PC-9 (cell line): ENCODE data around the gene TTC28. TPM values are rescaled to one million over a fixed set of nuclear protein-coding genes. Genes with fewer than 3 reads are reported as not detected.
A peak's percentile ranks its signal among the peaks of the same experiment; 100 is the strongest.
"Not testable (repeated sequence)": the region's sequence is repeated elsewhere in the genome, so short reads cannot be mapped to it uniquely, and the experiment has no call there.

Experiments used
- BruUV-seq: library from RNA; stranded (reverse); fragments of 400-500 nt; replicated peaks from 2 replicates; lab custom pipeline; 2021; lab: Mats Ljungman, UMichigan
- CTCF ChIA-PET: fragments of 300-600 bp; sonication (Branson Sonifier 250); formaldehyde crosslinking; loops from one replicate; lab custom pipeline; 2022; ENCODE audit warnings: antibody characterized with exemption; lab: Charles Lee
- POLR2A ChIA-PET: fragments of 300-600 bp; sonication (Branson Sonifier 250); formaldehyde crosslinking; loops from one replicate; lab custom pipeline; 2022; ENCODE audit warnings: antibody characterized with exemption; ENCODE audit not compliant: unreplicated experiment; lab: Charles Lee
- DNase-seq, 2 experiments: peaks; one replicate each; pipeline versions ENCODE4 v3.0.0 to v3.0.0-alpha.2; 2015 to 2022; ENCODE audit warnings: mixed read lengths in 1 of 2
- H2AFZ ChIP-seq: fragments of 200-600 bp; sonication (generic); 2 replicates; pipeline ENCODE4 v1.8.1; 2017; ENCODE audit warnings: antibody characterized with exemption
- H3F3A ChIP-seq: fragments of 200-600 bp; sonication (generic); 2 replicates; pipeline ENCODE4 v1.8.1; 2017; ENCODE audit warnings: antibody characterized with exemption, mild to moderate bottlenecking, low read depth; ENCODE audit not compliant: insufficient read depth
- H3K27ac ChIP-seq: fragments of 200-600 bp; sonication (generic); 2 replicates; pipeline ENCODE4 v1.6.1; 2016; ENCODE audit warnings: mixed run types
- H3K27me3 ChIP-seq: fragments of 200-600 bp; sonication (generic); 2 replicates; pipeline ENCODE4 v1.6.1; 2016; ENCODE audit warnings: low read depth, mixed run types; ENCODE audit not compliant: insufficient read depth
- H3K36me3 ChIP-seq: fragments of 200-600 bp; sonication (generic); 2 replicates; pipeline ENCODE4 v1.6.1; 2016; ENCODE audit warnings: low read depth, mixed run types
- H3K4me1 ChIP-seq: fragments of 200-600 bp; sonication (generic); replicated peaks from 2 replicates; pipeline ENCODE4 v1.6.1; 2016; ENCODE audit warnings: mixed run types; ENCODE audit not compliant: insufficient read depth
- H3K4me2 ChIP-seq: fragments of 200-600 bp; sonication (generic); 2 replicates; pipeline ENCODE4 v1.6.1; 2017; ENCODE audit warnings: mixed run types
- H3K4me3 ChIP-seq: fragments of 200-600 bp; sonication (generic); 2 replicates; pipeline ENCODE4 v1.6.1; 2016; ENCODE audit warnings: mixed run types
- H3K79me2 ChIP-seq: fragments of 200-600 bp; sonication (generic); 2 replicates; pipeline ENCODE4 v1.6.1; 2017; ENCODE audit warnings: low read depth, mixed run types
- H3K9me2 ChIP-seq: fragments of 200-600 bp; sonication (generic); 2 replicates; pipeline ENCODE4 v1.8.1; 2017; ENCODE audit warnings: mild to moderate bottlenecking; ENCODE audit not compliant: insufficient read depth
- H3K9me3 ChIP-seq: fragments of 200-600 bp; sonication (generic); 2 replicates; pipeline ENCODE4 v1.8.1; 2016; ENCODE audit warnings: low read depth; ENCODE audit not compliant: insufficient read depth
- H4K20me1 ChIP-seq: fragments of 200-600 bp; sonication (generic); 2 replicates; pipeline ENCODE4 v1.8.1; 2017; ENCODE audit not compliant: insufficient read depth
- CTCF ChIP-seq: fragments of 200-600 bp; sonication (generic); conservative IDR thresholded peaks from 2 replicates; pipeline ENCODE4 v1.6.1; 2017; ENCODE audit warnings: mixed run types, antibody characterized with exemption, mild to moderate bottlenecking, moderate library complexity
- EZH2 ChIP-seq: fragments of 200-600 bp; sonication (generic); IDR thresholded peaks from 2 replicates; pipeline ENCODE4 v1.8.0; 2017; ENCODE audit warnings: antibody characterized with exemption, low read depth
- intact Hi-C: fragments of 100-400 bp; cut with micrococcal nuclease; formaldehyde crosslinking; loops from one replicate; pipeline ENCODE4 v1.10.0; 2022; ENCODE audit not compliant: unreplicated experiment
- total RNA-seq: library from RNA; stranded (reverse); gene quantifications from 2 replicates; pipeline ENCODE4 v1.2.3, GENCODE V29; 2021

The TTC28 gene
- total RNA-seq, 1 experiment from 2014 or later: 6.7 TPM

GRCh38 chr22:28703436-28703835 lies 23.8 kb upstream of the TTC28 start:
- intact Hi-C loops: no loop called here
- H3K36me3 ChIP-seq: peaks cover 4% of the 10 kb centered on the region; the same call in 1 of the 2 replicates
- no peaks in the 10 kb centered on the region for H3K9me3 ChIP-seq
- ChIA-PET POLR2A (no interaction called here), CTCF (no interaction called here)
- H4K20me1 ChIP-seq: no peaks in the 10 kb centered on the region
- H3K4me3 ChIP-seq: no peak overlapping the region
- H3F3A ChIP-seq: no peaks in the 10 kb centered on the region
- no peak for DNase-seq
- no peaks in the 10 kb centered on the region for H3K4me1 ChIP-seq
- H3K4me2 ChIP-seq: no peak overlapping the region
- H3K27ac ChIP-seq: no peak overlapping the region
- no peaks in the 10 kb centered on the region for H3K27me3 ChIP-seq
- no peaks in the 10 kb centered on the region for H3K9me2 ChIP-seq
- no peaks in the 10 kb centered on the region for H3K79me2 ChIP-seq
- no peak for TF ChIP-seq CTCF
- no peak for TF ChIP-seq EZH2
- H2AFZ ChIP-seq: no peak overlapping the region
- BruUV-seq: no TSS peak

GRCh38 chr22:28702891-28703290 lies 23.3 kb upstream of the TTC28 start:
- no peak overlapping the region for H3K27ac ChIP-seq
- H3K9me3 ChIP-seq: no peaks in the 10 kb centered on the region
- H3K4me3 ChIP-seq: no peak overlapping the region
- no peaks in the 10 kb centered on the region for H3K79me2 ChIP-seq
- H3K9me2 ChIP-seq: no peaks in the 10 kb centered on the region
- no peak overlapping the region for H3K4me2 ChIP-seq
- no peak for DNase-seq
- no peaks in the 10 kb centered on the region for H3K27me3 ChIP-seq
- H3K36me3 ChIP-seq: peaks cover 4% of the 10 kb centered on the region; the same call in 1 of the 2 replicates
- BruUV-seq: no TSS peak
- H2AFZ ChIP-seq: no peak overlapping the region
- no peaks in the 10 kb centered on the region for H4K20me1 ChIP-seq
- TF ChIP-seq CTCF (no peak), EZH2 (no peak)
- H3K4me1 ChIP-seq: no peaks in the 10 kb centered on the region
- ChIA-PET POLR2A (no interaction called here), CTCF (no interaction called here)
- no peaks in the 10 kb centered on the region for H3F3A ChIP-seq
- intact Hi-C loops: no loop called here

- H3K9me3 ChIP-seq, H3K27me3 ChIP-seq, H3F3A ChIP-seq, H4K20me1 ChIP-seq, POLR2A ChIA-PET, H3K4me1 ChIP-seq, BruUV-seq, H3K27ac ChIP-seq, intact Hi-C loops, DNase-seq, H3K79me2 ChIP-seq, H3K36me3 ChIP-seq, H3K4me2 ChIP-seq, CTCF ChIA-PET, H2AFZ ChIP-seq, H3K4me3 ChIP-seq, H3K9me2 ChIP-seq: not testable (repeated sequence)
Observed at GRCh38 chr22:28693041-28693760, 13.6 kb upstream of the TTC28 start.

- H3K27me3 ChIP-seq, CTCF ChIA-PET, H3K27ac ChIP-seq, H3K4me1 ChIP-seq, H3K4me3 ChIP-seq, intact Hi-C loops, H3K79me2 ChIP-seq, DNase-seq, H3K9me2 ChIP-seq, BruUV-seq, POLR2A ChIA-PET, H4K20me1 ChIP-seq, H3K4me2 ChIP-seq, H2AFZ ChIP-seq, H3K9me3 ChIP-seq, H3F3A ChIP-seq, H3K36me3 ChIP-seq: not testable (repeated sequence)
Observed at GRCh38 chr22:28689796-28690195, 10.2 kb upstream of the TTC28 start.

- H3K4me3 ChIP-seq, H3K9me2 ChIP-seq, H4K20me1 ChIP-seq, H2AFZ ChIP-seq, POLR2A ChIA-PET, H3K27ac ChIP-seq, H3K9me3 ChIP-seq, H3K36me3 ChIP-seq, H3K79me2 ChIP-seq, H3K4me1 ChIP-seq, DNase-seq, H3K4me2 ChIP-seq, BruUV-seq, intact Hi-C loops, H3K27me3 ChIP-seq, CTCF ChIA-PET: not testable (repeated sequence)
- H3F3A ChIP-seq: peaks cover 11% of the 10 kb centered on the region; the same call in 1 of the 2 replicates
Observed at GRCh38 chr22:28682966-28683365, 3.3 kb upstream of the TTC28 start.

- CTCF ChIA-PET, BruUV-seq: not testable (repeated sequence)
- peak in 1 of 2 experiments; percentile 43 for DNase-seq
Observed at GRCh38 chr22:28680813-28681490, 1.3 kb upstream of the TTC28 start.

More at GRCh38 chr22:28680813-28681490, 1.3 kb upstream of the TTC28 start:
- H3K4me2 ChIP-seq, H3K36me3 ChIP-seq, H3K4me3 ChIP-seq, H3K4me1 ChIP-seq, H3K9me2 ChIP-seq, H3K79me2 ChIP-seq, H3K27me3 ChIP-seq, H3K9me3 ChIP-seq, POLR2A ChIA-PET, H4K20me1 ChIP-seq, intact Hi-C loops, H3K27ac ChIP-seq, H2AFZ ChIP-seq: not testable (repeated sequence)
- H3F3A ChIP-seq: peaks cover 11% of the 10 kb centered on the region; the same call in 1 of the 2 replicates
